AG09319 (cell line): Measurements from ENCODE around the gene FRMPD4.
"Not testable (repeated sequence)": the region's sequence is repeated elsewhere in the genome, so short reads cannot be mapped to it uniquely, and the experiment has no call there.

ENCODE experiments used
- DNase-seq: peaks from one replicate; pipeline ENCODE4 v3.0.0-alpha.2; 2010; ENCODE audit warnings: low read depth; ENCODE audit errors: extremely low read depth
- TF ChIP-seq, protein P1 (sequence below): IDR thresholded peaks from 2 replicates; pipeline ENCODE4 v1.5.1; 2011; ENCODE audit warnings: low read depth, mild to moderate bottlenecking, inconsistent platforms, low read length, moderate library complexity

FRMPD4 gene

GRCh38 chrX:12488771-12489170 is 350.5 kb downstream of the FRMPD4 start:
- DNase-seq, result no peak
- TF ChIP-seq, protein P1, sequence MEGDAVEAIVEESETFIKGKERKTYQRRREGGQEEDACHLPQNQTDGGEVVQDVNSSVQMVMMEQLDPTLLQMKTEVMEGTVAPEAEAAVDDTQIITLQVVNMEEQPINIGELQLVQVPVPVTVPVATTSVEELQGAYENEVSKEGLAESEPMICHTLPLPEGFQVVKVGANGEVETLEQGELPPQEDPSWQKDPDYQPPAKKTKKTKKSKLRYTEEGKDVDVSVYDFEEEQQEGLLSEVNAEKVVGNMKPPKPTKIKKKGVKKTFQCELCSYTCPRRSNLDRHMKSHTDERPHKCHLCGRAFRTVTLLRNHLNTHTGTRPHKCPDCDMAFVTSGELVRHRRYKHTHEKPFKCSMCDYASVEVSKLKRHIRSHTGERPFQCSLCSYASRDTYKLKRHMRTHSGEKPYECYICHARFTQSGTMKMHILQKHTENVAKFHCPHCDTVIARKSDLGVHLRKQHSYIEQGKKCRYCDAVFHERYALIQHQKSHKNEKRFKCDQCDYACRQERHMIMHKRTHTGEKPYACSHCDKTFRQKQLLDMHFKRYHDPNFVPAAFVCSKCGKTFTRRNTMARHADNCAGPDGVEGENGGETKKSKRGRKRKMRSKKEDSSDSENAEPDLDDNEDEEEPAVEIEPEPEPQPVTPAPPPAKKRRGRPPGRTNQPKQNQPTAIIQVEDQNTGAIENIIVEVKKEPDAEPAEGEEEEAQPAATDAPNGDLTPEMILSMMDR, result no peak

DNA sequence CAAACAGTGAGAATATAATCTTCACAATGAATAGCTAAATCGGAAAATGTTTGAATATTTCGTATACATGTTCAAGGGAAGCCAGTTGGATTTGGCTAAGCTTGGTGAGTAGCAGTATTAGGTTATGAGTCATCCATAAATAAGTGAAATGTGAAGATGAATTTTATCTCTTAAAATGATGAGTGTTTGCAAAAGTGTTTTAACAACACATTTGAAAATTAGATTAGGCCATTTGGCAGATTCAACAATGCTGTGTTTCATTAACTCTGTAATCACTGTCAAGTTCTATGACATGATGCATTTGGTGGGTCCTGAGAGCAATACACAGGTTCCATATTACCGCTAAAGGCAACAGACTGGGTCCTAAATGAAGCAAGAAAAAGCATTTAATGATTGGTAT is 351.1 kb downstream of the FRMPD4 start:
- no peak for DNase-seq
- TF ChIP-seq, protein P1, result no peak

GRCh38 chrX:12494400-12495138 is 356.3 kb downstream of the FRMPD4 start:
- DNase-seq, result no peak
- TF ChIP-seq, protein P1, result no peak

DNA sequence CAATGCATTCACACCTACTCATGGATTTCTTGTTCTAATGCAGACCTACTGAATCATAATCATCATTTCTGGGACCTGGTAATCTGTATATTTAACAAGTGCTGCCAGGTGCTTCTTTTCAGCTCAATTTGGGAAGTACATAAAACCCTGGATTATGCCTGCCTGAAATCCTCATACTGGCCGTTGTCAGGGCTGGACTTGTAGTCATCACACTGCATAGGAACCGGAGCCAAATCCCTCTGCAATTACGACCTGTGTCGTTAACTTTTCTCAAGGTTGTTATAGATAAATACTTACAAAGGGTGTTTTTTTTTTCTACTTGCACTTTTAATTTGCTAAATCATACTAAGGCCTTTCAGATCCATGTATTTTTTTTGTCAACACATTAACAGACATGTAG is 358.1 kb downstream of the FRMPD4 start:
- TF ChIP-seq, protein P1, result no peak
- no peak for DNase-seq

- TF ChIP-seq, protein P1, result no peak
- DNase-seq, result no peak
Observed at GRCh38 chrX:12497832-12498591, 359.7 kb downstream of the FRMPD4 start.

DNA sequence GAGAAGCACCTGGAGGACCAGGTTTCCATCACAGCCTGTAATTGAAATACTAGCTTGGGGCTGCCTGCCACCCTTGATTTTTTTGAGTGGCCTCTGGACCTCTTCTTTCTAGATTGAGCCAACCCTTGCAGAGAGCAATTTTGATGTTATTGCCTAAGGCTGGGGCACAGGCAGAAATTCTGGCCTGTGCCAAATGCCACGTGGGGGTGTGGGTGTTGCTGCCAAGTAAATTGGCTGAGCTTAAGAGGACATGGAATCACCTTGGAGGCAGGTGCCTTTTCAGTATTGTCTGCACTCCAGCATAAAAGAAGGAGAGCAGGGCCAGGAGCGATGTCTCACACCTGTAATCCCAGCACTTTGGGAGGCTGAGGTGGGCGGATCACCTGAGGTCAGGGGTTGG is 366.9 kb downstream of the FRMPD4 start:
- TF ChIP-seq, protein P1, result no peak
- no peak for DNase-seq

- not testable (repeated sequence) for DNase-seq
Observed at GRCh38 chrX:12515384-12515783, 377.1 kb downstream of the FRMPD4 start.

- DNase-seq, result no peak
- TF ChIP-seq, protein P1, result no peak
Observed at GRCh38 chrX:12526306-12526705, 388.0 kb downstream of the FRMPD4 start.

DNA sequence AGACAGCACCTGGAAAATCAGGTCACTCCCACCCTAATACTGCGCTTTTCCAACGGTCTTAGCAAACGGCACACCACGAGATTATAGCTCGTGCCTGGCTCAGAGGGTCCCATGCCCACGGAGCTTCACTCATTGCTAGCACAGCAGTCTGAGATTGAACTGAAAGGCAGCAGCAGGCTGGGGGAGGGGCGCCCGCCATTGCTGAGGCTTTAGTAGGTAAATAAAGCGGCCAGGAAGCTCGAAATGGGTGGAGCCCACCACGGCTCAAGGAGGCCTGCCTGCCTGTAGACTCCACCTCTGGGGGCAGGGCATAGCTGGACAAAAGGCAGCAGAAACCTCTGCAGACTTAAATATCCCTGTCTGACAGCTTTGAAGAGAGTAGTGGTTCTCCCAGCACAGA is 399.8 kb downstream of the FRMPD4 start:
- DNase-seq, result not testable (repeated sequence)

DNA sequence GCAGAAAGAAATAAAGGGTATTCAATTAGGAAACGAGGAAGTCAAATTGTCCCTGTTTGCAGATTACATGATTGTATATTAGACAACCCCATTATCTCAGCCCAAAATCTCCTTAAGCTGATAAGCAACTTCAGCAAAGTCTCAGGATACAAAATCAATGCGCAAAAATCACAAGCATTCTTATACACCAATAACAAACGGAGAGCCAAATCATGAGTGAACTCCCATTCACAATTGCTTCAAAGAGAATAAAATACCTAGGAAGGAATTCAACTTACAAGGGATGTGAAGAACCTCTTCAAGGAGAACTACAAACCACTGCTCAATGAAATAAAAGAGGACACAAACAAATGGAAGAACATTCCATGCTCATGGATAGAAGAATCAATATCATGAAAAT is 404.0 kb downstream of the FRMPD4 start:
- not testable (repeated sequence) for DNase-seq
